Tibial nerve (tissue), 4 donors: ENCODE results near the gene EFCAB5. TPM values are rescaled to one million over a fixed set of nuclear protein-coding genes. Genes with fewer than 3 reads are reported as not detected.
"Not testable (repeated sequence)": the region's sequence is repeated elsewhere in the genome, so short reads cannot be mapped to it uniquely, and the experiment has no call there.

Experiments used
- DNase-seq, 2 donors: peaks; one replicate each; pipeline ENCODE4 v3.0.0-alpha.2; 2019; ENCODE audit warnings: low spot score in 2 of 2
- H3K27ac ChIP-seq, 4 donors: fragments of 200-600 bp; sonication (generic) in 3 of 4; one replicate each; pipeline ENCODE4 v1.5.1; 2017 to 2019; ENCODE audit warnings: mild to moderate bottlenecking in 1 of 4
- H3K27me3 ChIP-seq, 2 donors: fragments of 200-600 bp; sonication (generic) in 1 of 2; one replicate each; pipeline versions ENCODE4 v1.5.1 to v1.6.0; 2017 to 2019
- H3K36me3 ChIP-seq, 3 donors: fragments of 200-600 bp; sonication (generic); one replicate each; pipeline ENCODE4 v1.5.1; 2018 to 2019
- H3K4me1 ChIP-seq, 4 donors: fragments of 200-600 bp; sonication (generic) in 3 of 4; one replicate each; pipeline ENCODE4 v1.5.1; 2017 to 2019
- H3K4me3 ChIP-seq, 4 donors: fragments of 200-600 bp; sonication (generic) in 3 of 4; one replicate each; pipeline ENCODE4 v1.5.1; 2017 to 2019; ENCODE audit warnings: mild to moderate bottlenecking in 1 of 4, moderate library complexity in 1 of 4
- H3K9me3 ChIP-seq, 4 donors: fragments of 200-600 bp; sonication (generic) in 3 of 4; one replicate each; pipeline ENCODE4 v1.5.1; 2017 to 2019
- EP300 ChIP-seq, 2 donors: sonication (generic); formaldehyde crosslinking; IDR thresholded peaks; one replicate each; pipeline ENCODE4 v1.6.1; 2017; ENCODE audit warnings: antibody characterized with exemption in 2 of 2, mild to moderate bottlenecking in 1 of 2
- POLR2A ChIP-seq, 2 donors: fragments of 450-650 bp; IDR thresholded peaks; one replicate each; pipeline ENCODE4 v1.6.1; 2017; ENCODE audit warnings: antibody characterized with exemption in 2 of 2, mild to moderate bottlenecking in 2 of 2, moderate library complexity in 2 of 2
- WGBS, 2 donors: methylation state at CpG; one replicate each; pipeline ENCODE4 v1.1.5; 2018; 5-methylcytosine and 5-hydroxymethylcytosine counted together
- total RNA-seq, 4 donors: library from RNA; depleted of rRNA; stranded (reverse); fragments of >200 nt; gene quantifications; one replicate each; pipeline ENCODE4 v1.1.0, GENCODE V29; 2016
- TF ChIP-seq, protein P1 (sequence below), 5 experiments: fragments of 200-600 bp in 3 of 5; fragments of 450-650 bp in 2 of 5; sonication (generic) in 3 of 5; IDR thresholded peaks; one replicate each; pipeline ENCODE4 v1.5.1; 2016 to 2019; ENCODE audit warnings: antibody characterized with exemption in 5 of 5, mild to moderate bottlenecking in 3 of 5, moderate library complexity in 2 of 5

Gene EFCAB5
- total RNA-seq, 4 donors from 2014 or later = 0.21 to 0.30 (median 0.22) TPM; not detected in 1

DNA sequence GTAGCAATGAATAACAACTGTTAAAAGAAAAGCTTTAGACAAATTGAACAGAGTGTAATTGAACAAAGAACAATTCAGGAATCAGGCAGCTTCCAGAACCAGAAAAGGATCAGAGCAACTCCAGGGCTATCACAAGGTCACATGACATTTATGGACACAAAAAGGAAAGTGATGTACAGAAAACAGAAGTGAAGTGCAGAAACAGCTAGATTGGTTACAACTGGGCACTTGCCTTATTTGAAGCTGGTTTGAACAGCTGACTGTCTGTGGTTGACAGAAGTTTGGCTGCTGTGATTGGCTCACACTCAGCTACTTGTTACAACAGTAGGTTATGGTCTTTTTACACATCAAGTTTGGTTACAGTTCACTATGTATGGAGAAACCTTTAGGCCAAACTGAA, 14.8 kb downstream of the EFCAB5 start:
- Histone ChIP-seq H3K4me3 (no peak overlapping the region), H3K9me3 (peaks cover 0 to 5% (median 0%) of the 10 kb centered on the region in 4 donors), H3K27me3 (no peaks in the 10 kb centered on the region), H3K4me1 (no peaks in the 10 kb centered on the region), H3K36me3 (no peaks in the 10 kb centered on the region), H3K27ac (no peak overlapping the region)
- no peak for DNase-seq
- TF ChIP-seq, protein P1, sequence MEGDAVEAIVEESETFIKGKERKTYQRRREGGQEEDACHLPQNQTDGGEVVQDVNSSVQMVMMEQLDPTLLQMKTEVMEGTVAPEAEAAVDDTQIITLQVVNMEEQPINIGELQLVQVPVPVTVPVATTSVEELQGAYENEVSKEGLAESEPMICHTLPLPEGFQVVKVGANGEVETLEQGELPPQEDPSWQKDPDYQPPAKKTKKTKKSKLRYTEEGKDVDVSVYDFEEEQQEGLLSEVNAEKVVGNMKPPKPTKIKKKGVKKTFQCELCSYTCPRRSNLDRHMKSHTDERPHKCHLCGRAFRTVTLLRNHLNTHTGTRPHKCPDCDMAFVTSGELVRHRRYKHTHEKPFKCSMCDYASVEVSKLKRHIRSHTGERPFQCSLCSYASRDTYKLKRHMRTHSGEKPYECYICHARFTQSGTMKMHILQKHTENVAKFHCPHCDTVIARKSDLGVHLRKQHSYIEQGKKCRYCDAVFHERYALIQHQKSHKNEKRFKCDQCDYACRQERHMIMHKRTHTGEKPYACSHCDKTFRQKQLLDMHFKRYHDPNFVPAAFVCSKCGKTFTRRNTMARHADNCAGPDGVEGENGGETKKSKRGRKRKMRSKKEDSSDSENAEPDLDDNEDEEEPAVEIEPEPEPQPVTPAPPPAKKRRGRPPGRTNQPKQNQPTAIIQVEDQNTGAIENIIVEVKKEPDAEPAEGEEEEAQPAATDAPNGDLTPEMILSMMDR (IDR thresholded peaks at IDR 0.05) = no peak
- TF ChIP-seq EP300 (IDR thresholded peaks at IDR 0.05) (no peak), POLR2A (IDR thresholded peaks at IDR 0.05) (no peak)

DNA sequence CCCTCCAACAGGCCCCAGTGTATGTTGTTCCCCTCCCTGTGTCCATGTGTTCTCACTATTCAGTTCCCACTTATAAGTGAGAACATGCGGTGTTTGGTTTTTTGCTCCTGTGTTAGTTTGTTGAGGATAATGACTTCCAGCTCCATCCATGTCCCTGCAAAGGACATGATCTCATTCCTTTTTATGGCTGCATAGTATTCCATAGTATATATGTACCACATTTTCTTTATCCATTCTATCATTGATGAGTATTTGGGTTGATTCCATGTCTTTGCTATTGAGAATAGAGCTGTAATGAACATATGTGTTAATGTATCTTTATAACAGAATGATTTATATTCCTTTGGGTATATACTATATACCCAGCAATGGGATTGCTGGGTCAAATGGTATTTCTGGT, 16.1 kb downstream of the EFCAB5 start:
- not testable (repeated sequence) for H3K27ac ChIP-seq, H3K9me3 ChIP-seq, H3K4me3 ChIP-seq, H3K27me3 ChIP-seq, H3K36me3 ChIP-seq, H3K4me1 ChIP-seq, DNase-seq
- WGBS, 2 donors = 90 to 94% methylated on average over 1 of the region's 1 CpG

DNA sequence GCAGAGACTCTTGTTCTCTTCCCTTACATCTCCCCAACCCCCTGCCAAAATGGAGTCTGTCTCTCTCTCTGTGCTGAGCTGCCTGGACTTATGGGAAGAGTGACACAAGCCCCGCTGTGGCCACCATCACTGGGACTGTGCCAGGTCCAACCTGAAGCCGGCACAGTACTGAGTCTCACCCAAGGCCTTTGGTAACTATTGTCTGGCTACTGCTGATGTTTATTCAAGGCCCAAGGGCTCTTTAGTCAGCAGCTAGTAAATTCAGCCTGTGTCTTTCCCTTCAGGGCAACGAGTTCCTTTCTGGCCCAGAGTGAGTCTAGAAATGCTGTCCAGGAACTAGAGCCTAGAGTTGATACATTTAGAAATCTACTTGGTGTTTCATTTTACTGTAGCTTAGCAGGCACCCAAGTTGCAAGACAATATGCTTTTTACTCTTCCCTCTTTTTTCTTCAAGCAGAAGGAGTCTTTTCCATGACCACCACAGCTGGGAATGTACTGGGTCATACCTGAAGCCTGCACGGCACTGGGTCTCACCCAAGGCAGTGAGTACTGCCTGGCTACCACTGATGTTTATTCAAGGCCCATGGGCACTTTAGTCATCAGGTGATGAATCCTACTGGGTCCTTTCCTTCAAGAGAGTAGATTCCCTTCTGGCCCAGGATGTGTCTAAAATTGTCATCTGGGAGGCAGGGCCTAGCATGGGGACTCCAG, 17.7 kb downstream of the EFCAB5 start:
- 77 to 86% methylated on average over 4 of the region's 4 CpGs for WGBS, 2 donors
- TF ChIP-seq EP300 (IDR thresholded peaks at IDR 0.05) (no peak), POLR2A (IDR thresholded peaks at IDR 0.05) (no peak)
- TF ChIP-seq, protein P1 (IDR thresholded peaks at IDR 0.05) = no peak
- no peaks in the 10 kb centered on the region for H3K4me1 ChIP-seq
- DNase-seq = no peak
- H3K9me3 ChIP-seq = peaks cover 0 to 10% (median 0%) of the 10 kb centered on the region in 4 donors
- H3K4me3 ChIP-seq = no peak overlapping the region
- no peak overlapping the region for H3K27ac ChIP-seq
- no peaks in the 10 kb centered on the region for H3K36me3 ChIP-seq
- no peaks in the 10 kb centered on the region for H3K27me3 ChIP-seq

DNA sequence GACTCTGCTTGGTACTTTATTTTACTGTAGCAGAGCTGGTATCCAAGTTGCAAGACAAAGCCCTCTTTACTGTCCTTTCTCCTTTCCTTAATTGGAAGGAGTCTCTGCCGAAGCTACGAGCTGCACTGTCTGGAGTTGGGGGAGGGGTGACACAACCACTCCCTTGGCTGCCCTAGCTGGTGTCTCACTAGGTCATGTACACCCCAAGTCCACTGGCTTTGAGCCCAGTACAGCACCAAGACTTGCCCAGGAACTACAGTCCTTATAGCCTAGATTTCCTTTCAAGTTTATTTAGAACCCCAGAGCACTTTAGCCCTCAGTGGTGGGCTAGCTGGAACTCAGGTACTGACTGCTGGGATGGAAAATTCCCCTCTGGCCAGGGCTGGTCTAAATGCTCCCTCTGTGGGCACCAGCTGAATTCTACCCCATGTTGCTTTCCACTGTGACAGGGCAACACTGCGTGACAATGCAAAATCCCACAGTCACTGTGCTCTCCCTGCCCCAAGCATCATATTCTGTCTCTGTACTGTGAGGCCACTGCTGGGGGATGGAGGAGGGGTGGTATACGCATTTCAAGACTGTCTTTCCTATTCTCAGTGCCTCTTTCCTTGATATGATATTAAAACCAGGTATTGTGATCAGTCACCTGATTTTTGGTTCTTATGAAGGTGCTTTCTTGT, 18.4 kb downstream of the EFCAB5 start:
- DNase-seq = no peak
- H3K36me3 ChIP-seq = no peaks in the 10 kb centered on the region
- H3K4me3 ChIP-seq = no peak overlapping the region
- H3K9me3 ChIP-seq = peaks cover 0 to 5% (median 0%) of the 10 kb centered on the region in 4 donors
- TF ChIP-seq EP300 (IDR thresholded peaks at IDR 0.05) (no peak), POLR2A (IDR thresholded peaks at IDR 0.05) (no peak)
- TF ChIP-seq, protein P1 (IDR thresholded peaks at IDR 0.05) = no peak
- no peak overlapping the region for H3K27ac ChIP-seq
- H3K4me1 ChIP-seq = no peaks in the 10 kb centered on the region
- H3K27me3 ChIP-seq = no peaks in the 10 kb centered on the region
- WGBS, 2 donors = 51 to 64% methylated on average over 4 of the region's 4 CpGs

DNA sequence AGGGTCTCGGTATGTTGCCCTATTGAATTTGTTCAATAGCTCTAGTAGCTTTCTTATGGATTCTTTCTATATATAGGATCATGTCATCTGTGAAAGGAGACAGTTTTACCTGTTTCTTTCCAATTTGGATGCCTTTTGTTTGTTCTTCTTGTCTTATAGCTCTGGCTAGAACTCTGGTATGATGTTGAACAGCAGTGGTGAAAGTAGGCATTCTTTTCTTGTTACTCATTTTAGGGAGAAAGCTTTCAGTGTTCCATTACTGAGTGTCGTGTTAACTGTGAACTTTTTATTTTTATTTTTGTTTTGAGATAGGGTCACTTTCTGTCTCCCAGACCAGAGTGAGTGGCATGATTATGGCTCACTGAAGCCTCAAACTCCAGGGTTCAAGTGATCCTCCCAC, 21.2 kb downstream of the EFCAB5 start:
- peaks cover 0 to 5% (median 0%) of the 10 kb centered on the region in 4 donors for H3K9me3 ChIP-seq
- no peaks in the 10 kb centered on the region for H3K27me3 ChIP-seq
- DNase-seq = no peak
- H3K4me1 ChIP-seq = no peaks in the 10 kb centered on the region
- H3K27ac ChIP-seq = no peak overlapping the region
- H3K4me3 ChIP-seq = no peak overlapping the region
- 76 to 85% methylated on average over 2 of the region's 2 CpGs for WGBS, 2 donors
- H3K36me3 ChIP-seq = no peaks in the 10 kb centered on the region
- TF ChIP-seq POLR2A (IDR thresholded peaks at IDR 0.05) = no peak
- TF ChIP-seq, protein P1 (IDR thresholded peaks at IDR 0.05) = no peak
- TF ChIP-seq EP300 (IDR thresholded peaks at IDR 0.05) = no peak
